Astrocyte (in vitro differentiated cells and primary cell): ENCODE data around the gene ATP8A1. TPM values are rescaled to one million over a fixed set of nuclear protein-coding genes. Genes with fewer than 3 reads are reported as not detected.

ENCODE experiments used
- DNase-seq: peaks from one replicate; pipeline ENCODE4 v3.0.0-alpha.2; 2010; ENCODE audit warnings: low read depth
- FAIRE-seq: peaks from 2 replicates; lab custom pipeline; 2011; peaks lifted over from hg19 to GRCh38; lab: Jason Lieb, UNC
- H2AFZ ChIP-seq: 2 replicates; pipeline ENCODE4 v1.6.0; 2012; ENCODE audit warnings: low read depth, low read length, inconsistent platforms
- H3K27ac ChIP-seq: 2 replicates; pipeline ENCODE4 v1.5.1; 2011; ENCODE audit warnings: low read depth, low read length, inconsistent platforms
- H3K27me3 ChIP-seq: 2 replicates; pipeline ENCODE4 v1.6.0; 2011; ENCODE audit warnings: low read length, inconsistent platforms; ENCODE audit not compliant: insufficient read depth
- H3K36me3 ChIP-seq: 2 replicates; pipeline ENCODE4 v1.5.1; 2011; ENCODE audit warnings: low read length, inconsistent platforms; ENCODE audit not compliant: insufficient read depth
- H3K4me1 ChIP-seq: 2 replicates; pipeline ENCODE4 v1.5.1; 2011; ENCODE audit warnings: low read length, inconsistent platforms; ENCODE audit not compliant: insufficient read depth
- H3K4me2 ChIP-seq: 2 replicates; pipeline ENCODE4 v1.6.0; 2012; ENCODE audit warnings: low read length, inconsistent platforms
- H3K4me3 ChIP-seq: 2 replicates; pipeline ENCODE4 v1.5.1; 2011; ENCODE audit warnings: low read depth, mild to moderate bottlenecking, low read length, inconsistent platforms; ENCODE audit not compliant: insufficient read depth
- H3K79me2 ChIP-seq: 2 replicates; pipeline ENCODE4 v1.6.0; 2012; ENCODE audit warnings: mild to moderate bottlenecking, low read length, inconsistent platforms; ENCODE audit not compliant: insufficient read depth
- H3K9ac ChIP-seq: 2 replicates; pipeline ENCODE4 v1.6.0; 2012; ENCODE audit warnings: mild to moderate bottlenecking, low read length, inconsistent platforms
- H3K9me3 ChIP-seq: 2 replicates; pipeline ENCODE4 v1.5.1; 2012; ENCODE audit warnings: low read depth, mild to moderate bottlenecking, low read length, inconsistent platforms; ENCODE audit not compliant: insufficient read depth
- H4K20me1 ChIP-seq: 2 replicates; pipeline ENCODE4 v1.6.0; 2012; ENCODE audit warnings: low read length, inconsistent platforms; ENCODE audit not compliant: insufficient read depth
- H3K27ac Mint-ChIP-seq: one replicate; pipeline ENCODE4 v1.8.0; 2021; ENCODE audit warnings: mild to moderate bottlenecking, mixed read lengths; ENCODE audit not compliant: unreplicated experiment
- H3K27me3 Mint-ChIP-seq: one replicate; pipeline ENCODE4 v1.8.0; 2021; ENCODE audit warnings: low read depth, mixed read lengths; ENCODE audit not compliant: unreplicated experiment
- H3K36me3 Mint-ChIP-seq: one replicate; pipeline ENCODE4 v1.8.0; 2021; ENCODE audit warnings: low read depth, mixed read lengths; ENCODE audit not compliant: unreplicated experiment
- H3K4me1 Mint-ChIP-seq: one replicate; pipeline ENCODE4 v1.8.0; 2021; ENCODE audit warnings: low read depth, mixed read lengths; ENCODE audit not compliant: unreplicated experiment
- H3K4me3 Mint-ChIP-seq: one replicate; pipeline ENCODE4 v1.8.0; 2021; ENCODE audit warnings: mild to moderate bottlenecking, moderate library complexity, mixed read lengths; ENCODE audit not compliant: unreplicated experiment
- H3K9me3 Mint-ChIP-seq: one replicate; pipeline ENCODE4 v1.8.0; 2021; ENCODE audit warnings: mild to moderate bottlenecking, mixed read lengths; ENCODE audit not compliant: unreplicated experiment
- CTCF ChIP-seq: IDR thresholded peaks from 2 replicates; pipeline ENCODE4 v1.5.1; 2011; ENCODE audit warnings: low read depth, mild to moderate bottlenecking, inconsistent platforms, low read length, moderate library complexity; ENCODE audit not compliant: insufficient read depth
- EZH2 ChIP-seq: IDR thresholded peaks from 2 replicates; pipeline ENCODE4 v1.6.1; 2012; ENCODE audit warnings: mild to moderate bottlenecking, low read length, inconsistent platforms; ENCODE audit not compliant: insufficient read depth
- total RNA-seq: library from RNA; stranded (reverse); gene quantifications from 2 replicates; pipeline ENCODE4 v1.2.1, GENCODE V29; 2021

Gene ATP8A1
- total RNA-seq, 1 donor from 2014 or later, result 2.9 TPM

- no peak overlapping the region for H3K4me3 ChIP-seq
- no peak overlapping the region for H3K4me2 ChIP-seq
- no peak overlapping the region for H3K9ac ChIP-seq
- no peaks in the 10 kb centered on the region for H4K20me1 ChIP-seq
- no peaks in the 10 kb centered on the region for H3K9me3 Mint-ChIP-seq
- FAIRE-seq (no peak), DNase-seq (no peak)
- H3K36me3 Mint-ChIP-seq, result no peaks in the 10 kb centered on the region
- H3K4me1 ChIP-seq, result no peaks in the 10 kb centered on the region
- H3K4me3 Mint-ChIP-seq, result no peak overlapping the region
- H3K27me3 Mint-ChIP-seq, result no peaks in the 10 kb centered on the region
- no peak overlapping the region for H2AFZ ChIP-seq
- no peaks in the 10 kb centered on the region for H3K27me3 ChIP-seq
- no peak overlapping the region for H3K27ac Mint-ChIP-seq
- no peaks in the 10 kb centered on the region for H3K79me2 ChIP-seq
- no peaks in the 10 kb centered on the region for H3K36me3 ChIP-seq
- no peaks in the 10 kb centered on the region for H3K4me1 Mint-ChIP-seq
- TF ChIP-seq CTCF (no peak), EZH2 (no peak)
- H3K27ac ChIP-seq, result no peak overlapping the region
- no peaks in the 10 kb centered on the region for H3K9me3 ChIP-seq
Observed at GRCh38 chr4:42586775-42587174, 70.1 kb downstream of the ATP8A1 start.

- no peak for FAIRE-seq
Observed at GRCh38 chr4:42579903-42580302, 77.0 kb downstream of the ATP8A1 start.

More at GRCh38 chr4:42579903-42580302, 77.0 kb downstream of the ATP8A1 start:
- no peak overlapping the region for H3K4me2 ChIP-seq
- H3K9me3 Mint-ChIP-seq, result no peaks in the 10 kb centered on the region
- H3K27me3 ChIP-seq, result no peaks in the 10 kb centered on the region
- H3K27me3 Mint-ChIP-seq, result no peaks in the 10 kb centered on the region
- no peak overlapping the region for H3K27ac Mint-ChIP-seq
- H3K9ac ChIP-seq, result no peak overlapping the region
- no peak for DNase-seq
- H3K9me3 ChIP-seq, result no peaks in the 10 kb centered on the region
- no peaks in the 10 kb centered on the region for H3K4me1 Mint-ChIP-seq
- H2AFZ ChIP-seq, result no peak overlapping the region
- H3K4me3 Mint-ChIP-seq, result no peak overlapping the region
- H3K27ac ChIP-seq, result no peak overlapping the region
- H3K36me3 Mint-ChIP-seq, result no peaks in the 10 kb centered on the region
- no peaks in the 10 kb centered on the region for H4K20me1 ChIP-seq
- H3K4me1 ChIP-seq, result no peaks in the 10 kb centered on the region
- no peak overlapping the region for H3K4me3 ChIP-seq
- TF ChIP-seq CTCF (no peak), EZH2 (no peak)
- no peaks in the 10 kb centered on the region for H3K79me2 ChIP-seq
- no peaks in the 10 kb centered on the region for H3K36me3 ChIP-seq
